ENCODE measurements around the gene SH2D1A. TPM values are rescaled to one million over a fixed set of nuclear protein-coding genes. Genes with fewer than 3 reads are reported as not detected.

Gene SH2D1A
- total and polyA plus RNA-seq, 2 of the 13 experiments (the other 11 are each of a cell fraction or from before 2014, with no cell fraction given) = not detected

DNA sequence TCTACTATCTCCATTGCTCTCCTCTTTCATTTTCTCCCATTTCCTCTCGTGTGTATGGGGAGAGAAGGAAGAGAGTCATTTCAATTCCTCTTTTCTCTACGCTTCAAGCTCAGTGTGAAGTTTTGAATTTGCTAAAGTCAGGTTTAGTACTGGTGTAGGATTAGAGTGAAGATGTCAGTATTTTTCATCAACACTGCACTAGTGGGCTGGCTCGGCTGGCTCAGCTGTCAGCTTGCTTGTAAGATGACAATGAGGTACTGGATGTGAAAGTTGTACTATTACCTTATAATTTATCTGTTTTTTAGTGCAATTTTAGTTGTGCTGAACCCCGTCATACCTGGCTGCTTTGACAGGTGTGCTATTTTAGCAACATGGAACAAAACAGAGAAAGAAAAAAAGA lies 2.1 kb upstream of the SH2D1A start:
- TF ChIP-seq, protein P1, sequence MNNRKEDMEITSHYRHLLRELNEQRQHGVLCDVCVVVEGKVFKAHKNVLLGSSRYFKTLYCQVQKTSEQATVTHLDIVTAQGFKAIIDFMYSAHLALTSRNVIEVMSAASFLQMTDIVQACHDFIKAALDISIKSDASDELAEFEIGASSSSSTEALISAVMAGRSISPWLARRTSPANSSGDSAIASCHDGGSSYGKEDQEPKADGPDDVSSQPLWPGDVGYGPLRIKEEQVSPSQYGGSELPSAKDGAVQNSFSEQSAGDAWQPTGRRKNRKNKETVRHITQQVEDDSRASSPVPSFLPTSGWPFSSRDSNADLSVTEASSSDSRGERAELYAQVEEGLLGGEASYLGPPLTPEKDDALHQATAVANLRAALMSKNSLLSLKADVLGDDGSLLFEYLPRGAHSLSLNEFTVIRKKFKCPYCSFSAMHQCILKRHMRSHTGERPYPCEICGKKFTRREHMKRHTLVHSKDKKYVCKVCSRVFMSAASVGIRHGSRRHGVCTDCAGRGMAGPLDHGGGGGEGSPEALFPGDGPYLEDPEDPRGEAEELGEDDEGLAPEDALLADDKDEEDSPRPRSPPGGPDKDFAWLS (CRISPR knock-in tag; IDR thresholded peaks at IDR 0.05; ENCODE audit: borderline replicate concordance) = no peak
- TF ChIP-seq MAFF (IDR thresholded peaks at IDR 0.05; ENCODE audit: low read depth, low read length) = no peak
- TF ChIP-seq ZNF598 (CRISPR knock-in tag; IDR thresholded peaks at IDR 0.05; ENCODE audit: borderline replicate concordance) = no peak
- TF ChIP-seq KLF11 (CRISPR knock-in tag; IDR thresholded peaks at IDR 0.05) = no peak
- TF ChIP-seq, protein P2, sequence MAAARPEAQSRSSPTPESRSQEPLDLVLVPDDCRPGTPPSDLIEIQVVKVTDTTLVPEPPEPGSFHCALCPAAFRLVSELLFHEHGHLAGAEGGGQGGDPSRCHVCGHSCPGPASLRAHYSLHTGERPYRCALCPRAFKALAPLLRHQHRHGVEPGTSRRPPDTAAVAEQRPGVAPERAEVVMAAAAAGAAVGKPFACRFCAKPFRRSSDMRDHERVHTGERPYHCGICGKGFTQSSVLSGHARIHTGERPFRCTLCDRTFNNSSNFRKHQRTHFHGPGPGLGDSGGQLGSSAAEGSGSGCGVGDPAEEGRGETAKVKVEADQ (CRISPR knock-in tag; IDR thresholded peaks at IDR 0.05; ENCODE audit: borderline replicate concordance) = no peak
- no peak for TF ChIP-seq ZBTB21 (CRISPR knock-in tag; IDR thresholded peaks at IDR 0.05)
- no peak for TF ChIP-seq ADNP (CRISPR knock-in tag; IDR thresholded peaks at IDR 0.05)
- no peak for TF ChIP-seq TCF7 (IDR thresholded peaks at IDR 0.05; ENCODE audit: low read depth)
- no peaks in the 10 kb centered on the region for H3K4me1 ChIP-seq (ENCODE audit: insufficient read depth, low read length)
- no peaks in the 10 kb centered on the region for H3K36me3 ChIP-seq (replicated peaks in 1 of 2; ENCODE audit: control insufficient read depth in 1 of 2, insufficient read depth in 2 of 2, low read length in 2 of 2)
- BruUV-seq (replicated peaks) = no TSS peak
- H2AFZ ChIP-seq (ENCODE audit: low read length) = no peak overlapping the region
- ChIA-PET CTCF (ENCODE audit: low intra/inter-chr PET ratio, low total read pairs) (no interaction called here), POLR2A (no interaction called here)
- FAIRE-seq (no peak), DNase-seq (ENCODE audit: low spot score) (no peak), ATAC-seq (no peak)
- H3K9me3 ChIP-seq (ENCODE audit: low read length) = no peaks in the 10 kb centered on the region
- no peaks in the 10 kb centered on the region for H3K27me3 ChIP-seq (ENCODE audit: control insufficient read depth in 1 of 2, insufficient read depth in 2 of 2, low read length in 2 of 2)
- H4K20me1 ChIP-seq (ENCODE audit: insufficient read depth, low read length) = no peaks in the 10 kb centered on the region
- no peaks in the 10 kb centered on the region for H3K79me2 ChIP-seq (ENCODE audit: insufficient read depth, low read length)
- in situ Hi-C loops (cut with HindIII; ENCODE audit: extremely low pct_ligation_motif_present, low pct_unique_long_range_greater_than_20kb) = no loop called here
- H3K27ac ChIP-seq (ENCODE audit: extremely low read length, insufficient read depth, low read length) = no peak overlapping the region
- intact Hi-C loops (cut with micrococcal nuclease; ENCODE audit: unreplicated experiment) = no loop called here
- WGBS (ENCODE audit: low lambda C conversion rate) = 18% methylated on average over 4 of the region's 4 CpGs
- no peak overlapping the region for H3K4me2 ChIP-seq (ENCODE audit: low read depth, low read length)
- no peak overlapping the region for H3K4me3 ChIP-seq (replicated peaks in 1 of 3; ENCODE audit: insufficient read depth in 1 of 3, low read depth in 2 of 3, low read length in 3 of 3)
- no peak overlapping the region for H3K9ac ChIP-seq (ENCODE audit: insufficient read depth, low read depth, low read length)

Data from HepG2 (cell line).